Activated CD8-positive, alpha-beta memory T cell treated with anti-CD3 and anti-CD28 coated beads for 1 hour (primary cell): Measurements from ENCODE around the gene ITGA1.
"Not testable (repeated sequence)": the region's sequence is repeated elsewhere in the genome, so short reads cannot be mapped to it uniquely, and the experiment has no call there.

ENCODE experiments used
- DNase-seq, 2 donors: peaks; one replicate each; pipeline ENCODE4 v3.0.0-alpha.2; 2020; ENCODE audit warnings: low read depth in 1 of 2; ENCODE audit errors: extremely low read depth in 1 of 2

The ITGA1 gene

GRCh38 chr5:52799983-52800393, 12.3 kb downstream of the ITGA1 start:
- peak; percentile 82 to 95 for DNase-seq

DNA sequence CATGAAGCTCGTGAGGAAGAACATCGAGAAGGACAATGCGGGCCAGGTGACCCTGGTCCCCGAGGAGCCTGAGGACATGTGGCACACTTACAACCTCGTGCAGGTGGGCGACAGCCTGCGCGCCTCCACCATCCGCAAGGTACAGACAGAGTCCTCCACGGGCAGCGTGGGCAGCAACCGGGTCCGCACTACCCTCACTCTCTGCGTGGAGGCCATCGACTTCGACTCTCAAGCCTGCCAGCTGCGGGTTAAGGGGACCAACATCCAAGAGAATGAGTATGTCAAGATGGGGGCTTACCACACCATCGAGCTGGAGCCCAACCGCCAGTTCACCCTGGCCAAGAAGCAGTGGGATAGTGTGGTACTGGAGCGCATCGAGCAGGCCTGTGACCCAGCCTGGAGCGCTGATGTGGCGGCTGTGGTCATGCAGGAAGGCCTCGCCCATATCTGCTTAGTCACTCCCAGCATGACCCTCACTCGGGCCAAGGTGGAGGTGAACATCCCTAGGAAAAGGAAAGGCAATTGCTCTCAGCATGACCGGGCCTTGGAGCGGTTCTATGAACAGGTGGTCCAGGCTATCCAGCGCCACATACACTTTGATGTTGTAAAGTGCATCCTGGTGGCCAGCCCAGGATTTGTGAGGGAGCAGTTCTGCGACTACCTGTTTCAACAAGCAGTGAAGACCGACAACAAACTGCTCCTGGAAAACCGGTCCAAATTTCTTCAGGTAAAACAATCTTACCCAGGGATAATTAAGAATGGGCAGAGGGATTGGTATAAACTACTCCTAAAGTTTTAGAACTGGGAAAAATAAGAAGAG, 12.9 kb downstream of the ITGA1 start:
- peak in 1 of 2 donors; percentile 7 for DNase-seq

DNA sequence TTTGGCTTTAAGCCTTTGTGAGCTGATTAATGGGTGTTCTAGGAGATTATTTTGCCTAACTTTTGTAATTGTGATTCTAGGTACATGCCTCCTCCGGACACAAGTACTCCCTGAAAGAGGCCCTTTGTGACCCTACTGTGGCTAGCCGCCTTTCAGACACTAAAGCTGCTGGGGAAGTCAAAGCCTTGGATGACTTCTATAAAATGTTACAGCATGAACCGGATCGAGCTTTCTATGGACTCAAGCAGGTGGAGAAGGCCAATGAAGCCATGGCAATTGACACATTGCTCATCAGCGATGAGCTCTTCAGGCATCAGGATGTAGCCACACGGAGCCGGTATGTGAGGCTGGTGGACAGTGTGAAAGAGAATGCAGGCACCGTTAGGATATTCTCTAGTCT, 13.6 kb downstream of the ITGA1 start:
- DNase-seq = no peak

DNA sequence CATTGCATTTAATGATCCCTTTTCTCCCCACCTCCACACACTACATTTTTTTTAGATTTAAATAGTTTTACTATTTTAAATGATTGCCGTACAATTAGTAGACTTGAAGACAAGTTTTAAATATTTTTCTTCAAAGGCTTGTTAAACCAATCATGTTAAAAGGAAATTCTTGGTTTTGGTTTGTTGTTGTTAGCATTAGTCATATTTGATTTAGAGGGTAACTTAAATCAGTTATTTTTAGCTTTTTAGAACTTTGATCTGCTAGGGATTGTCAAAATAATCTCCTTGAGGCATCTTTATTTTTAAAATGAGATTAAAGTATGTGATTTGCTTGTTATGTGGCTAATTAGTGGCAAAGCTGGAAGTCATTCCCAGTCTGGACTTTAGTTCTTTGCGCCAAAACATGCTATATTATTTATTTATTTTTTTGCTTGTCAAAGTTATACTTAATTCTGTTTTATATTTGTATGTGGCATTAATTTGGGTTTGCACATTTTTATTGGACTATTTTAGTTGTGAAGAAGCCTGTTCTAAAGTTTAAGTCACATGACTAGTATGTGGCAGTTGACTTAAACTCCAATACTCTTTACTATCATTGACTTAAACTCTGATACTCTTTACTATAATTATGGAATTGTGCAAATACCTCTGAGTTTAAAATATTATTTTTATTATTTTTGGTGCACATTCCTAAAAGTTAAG, 14.7 kb downstream of the ITGA1 start:
- DNase-seq = no peak

DNA sequence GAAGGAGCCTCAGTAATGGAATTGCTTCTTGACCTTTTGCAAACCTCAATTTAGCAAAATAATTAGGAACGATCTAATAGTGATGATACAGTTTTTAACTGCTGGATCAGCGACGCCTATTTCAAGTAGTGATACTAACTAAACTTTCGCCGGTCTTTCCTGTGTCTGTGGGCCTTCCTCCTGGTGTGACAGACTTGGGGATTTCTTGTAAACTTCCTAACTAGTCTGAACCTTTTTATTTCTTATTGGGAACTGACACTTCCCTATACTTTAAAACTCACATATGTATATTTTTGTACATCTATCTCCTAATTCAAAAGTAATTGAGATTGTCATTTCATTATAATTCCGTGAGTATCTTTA, 15.2 kb downstream of the ITGA1 start:
- no peak for DNase-seq

- DNase-seq = no peak
Observed at GRCh38 chr5:52804387-52804791, 16.7 kb downstream of the ITGA1 start.

DNA sequence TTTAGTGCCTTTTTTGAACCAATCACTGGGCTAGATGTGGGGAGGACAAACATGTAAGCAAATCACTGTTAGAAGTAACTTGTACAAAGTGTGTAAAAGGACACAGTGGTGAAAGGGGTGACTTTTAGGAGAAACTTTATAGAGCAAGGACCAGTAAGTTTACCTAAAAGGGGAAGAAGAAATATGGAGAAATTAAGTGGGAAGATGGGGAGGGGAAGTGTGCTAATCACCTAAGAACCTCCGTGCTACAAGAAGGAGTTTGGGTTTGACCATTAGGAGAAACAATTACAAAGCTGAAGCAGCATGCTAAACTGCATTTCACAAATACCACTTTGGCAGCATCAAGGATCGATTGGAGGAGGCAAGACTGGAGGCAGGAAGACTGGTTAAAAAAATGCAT, 17.3 kb downstream of the ITGA1 start:
- no peak for DNase-seq

DNA sequence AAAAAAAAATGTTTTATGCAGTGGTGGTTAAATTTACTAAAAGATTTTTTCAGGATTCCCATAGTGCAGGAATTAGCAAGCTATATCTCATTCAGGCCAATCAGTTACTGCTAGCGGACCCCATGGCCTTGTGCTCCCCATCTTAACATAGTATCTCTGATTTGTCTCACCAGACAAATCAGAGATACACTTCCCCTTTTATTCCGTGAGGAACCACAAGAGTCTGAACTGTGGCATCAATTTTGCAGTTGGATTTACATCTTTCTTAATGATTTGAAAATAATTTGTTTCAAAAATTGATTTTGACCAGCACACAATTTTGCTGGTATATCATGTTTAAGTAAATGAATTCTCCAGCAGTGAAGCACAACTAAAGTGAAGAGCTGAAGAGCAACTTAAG, 17.9 kb downstream of the ITGA1 start:
- no peak for DNase-seq

DNA sequence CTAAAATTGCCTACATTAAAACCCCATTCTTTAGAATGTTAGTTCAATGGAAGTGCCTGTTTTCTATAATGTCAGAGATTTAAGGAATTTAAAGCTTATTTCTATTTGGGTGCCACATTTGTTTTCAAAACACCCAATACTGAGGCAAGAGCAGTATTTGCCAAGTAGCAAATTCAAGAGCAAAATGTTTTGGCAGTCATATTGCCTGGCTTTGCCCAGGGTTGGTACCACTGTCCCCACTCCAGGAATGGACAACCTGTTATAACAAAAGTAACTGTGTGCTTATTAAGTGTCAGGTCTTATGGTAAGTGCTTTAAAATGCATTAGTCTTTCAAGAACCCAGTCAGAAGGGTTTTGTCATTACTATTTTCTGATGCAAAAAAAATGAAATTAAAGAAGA, 19.3 kb downstream of the ITGA1 start:
- DNase-seq = no peak

DNA sequence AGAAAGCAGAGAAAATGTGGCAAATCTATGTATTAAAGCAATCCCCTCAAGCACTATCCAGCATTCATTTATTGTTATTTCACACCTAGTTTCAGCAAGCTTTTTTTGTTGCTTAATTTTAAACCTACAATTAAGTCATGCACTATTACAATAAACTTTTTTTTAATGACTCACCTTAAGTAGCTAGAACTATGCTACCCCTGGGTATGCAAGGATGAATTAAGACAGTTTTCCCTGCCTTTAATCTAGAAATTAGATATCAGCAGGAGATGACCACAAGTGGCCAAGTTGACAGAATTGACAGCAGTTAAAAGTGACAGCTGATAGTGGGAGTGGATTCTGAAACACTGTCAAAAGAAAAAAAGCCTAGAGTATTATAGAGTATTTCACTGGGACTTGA, 20.0 kb downstream of the ITGA1 start:
- no peak for DNase-seq

DNA sequence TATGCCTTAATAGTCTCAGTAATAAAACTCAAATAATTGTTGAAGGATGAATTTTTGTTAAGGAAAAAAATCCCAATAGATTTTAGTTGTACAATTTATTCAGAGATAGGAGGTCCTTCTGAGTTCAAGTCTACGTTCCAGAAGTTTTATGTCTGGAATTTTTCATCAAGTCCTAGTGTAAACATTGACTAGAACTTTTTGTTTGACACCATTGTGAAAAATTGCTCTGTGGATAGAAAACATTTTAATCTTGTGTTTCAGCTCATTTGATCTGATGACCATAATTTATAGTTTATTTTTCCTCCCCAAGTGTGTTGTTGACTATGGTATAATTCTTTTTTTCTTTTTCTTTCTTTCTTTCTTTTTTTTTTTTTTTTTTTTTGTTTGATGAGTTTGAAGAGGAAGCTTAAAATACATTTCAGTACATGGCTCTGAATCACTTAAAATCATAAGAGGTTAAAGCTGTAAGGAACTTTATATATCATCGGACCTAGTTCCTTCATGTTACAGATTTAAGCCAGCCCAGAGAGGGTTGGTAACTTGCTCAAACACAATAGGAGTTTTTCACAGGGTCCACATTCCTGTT, 20.7 kb downstream of the ITGA1 start:
- DNase-seq = no peak

DNA sequence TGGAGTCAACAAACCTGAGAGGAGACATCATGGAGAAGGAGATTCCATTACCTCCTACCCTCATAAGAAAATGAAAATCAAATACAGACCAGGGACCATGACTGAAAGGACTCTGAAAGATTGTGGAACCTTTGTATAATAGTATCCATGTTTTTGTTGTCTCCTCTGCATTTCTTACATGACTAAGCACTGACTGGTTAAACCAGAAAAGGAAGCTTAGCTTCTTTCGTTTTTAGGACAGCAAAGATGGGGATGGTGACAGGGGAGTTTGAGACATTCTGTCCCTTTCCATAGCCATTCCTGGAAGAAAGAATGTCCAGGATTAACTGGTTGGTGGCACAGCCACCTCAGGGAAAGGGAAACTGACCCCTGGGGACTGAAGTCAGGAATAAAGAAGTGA, 22.2 kb downstream of the ITGA1 start:
- DNase-seq = no peak

GRCh38 chr5:52810426-52810825, 22.7 kb downstream of the ITGA1 start:
- DNase-seq = no peak

GRCh38 chr5:52811067-52811749, 23.5 kb downstream of the ITGA1 start:
- no peak for DNase-seq

- DNase-seq = no peak
Observed at GRCh38 chr5:52814352-52815148, 26.8 kb downstream of the ITGA1 start.

GRCh38 chr5:52817818-52818217, 30.1 kb downstream of the ITGA1 start:
- no peak for DNase-seq

GRCh38 chr5:52818360-52818759, 30.6 kb downstream of the ITGA1 start:
- no peak for DNase-seq

DNA sequence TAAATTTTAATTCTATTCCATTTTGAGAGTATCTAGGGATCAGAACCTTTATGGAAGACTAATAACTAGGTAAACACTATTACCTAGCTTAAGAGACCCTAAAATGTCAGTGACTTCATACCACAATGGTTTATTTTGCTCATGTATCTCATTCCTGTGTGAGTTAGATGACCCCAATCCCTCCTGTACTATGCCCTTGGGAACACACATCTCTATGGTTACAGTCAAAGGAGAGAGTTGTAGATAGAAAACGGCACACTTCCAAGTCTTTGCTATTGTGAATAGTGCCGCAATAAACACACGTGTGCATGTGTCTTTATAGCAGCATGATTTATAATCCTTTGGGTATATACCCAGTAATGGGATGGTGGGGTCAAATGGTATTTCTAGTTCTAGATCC, 31.1 kb downstream of the ITGA1 start:
- DNase-seq = not testable (repeated sequence)

- DNase-seq = no peak
Observed at GRCh38 chr5:52821901-52822300, 34.2 kb downstream of the ITGA1 start.

DNA sequence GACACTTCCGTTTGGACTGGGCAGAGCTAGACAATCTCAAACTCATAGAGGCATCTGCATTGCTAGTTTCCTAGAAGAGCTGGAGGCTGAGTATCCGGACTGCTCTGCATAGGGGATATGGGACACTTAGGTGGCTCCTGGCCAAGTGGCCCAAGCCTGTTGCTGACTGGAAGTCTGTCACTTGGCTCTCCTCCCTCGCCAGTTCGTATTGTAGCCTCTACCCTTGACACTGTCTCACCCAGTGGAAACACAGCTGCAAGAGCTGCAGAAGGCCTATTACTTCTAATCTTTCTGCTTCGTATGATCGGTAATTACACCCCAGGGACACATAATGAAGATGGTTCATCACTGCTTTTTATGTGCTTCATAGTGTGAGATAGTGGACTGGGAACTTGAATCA, 34.7 kb downstream of the ITGA1 start:
- no peak for DNase-seq

DNA sequence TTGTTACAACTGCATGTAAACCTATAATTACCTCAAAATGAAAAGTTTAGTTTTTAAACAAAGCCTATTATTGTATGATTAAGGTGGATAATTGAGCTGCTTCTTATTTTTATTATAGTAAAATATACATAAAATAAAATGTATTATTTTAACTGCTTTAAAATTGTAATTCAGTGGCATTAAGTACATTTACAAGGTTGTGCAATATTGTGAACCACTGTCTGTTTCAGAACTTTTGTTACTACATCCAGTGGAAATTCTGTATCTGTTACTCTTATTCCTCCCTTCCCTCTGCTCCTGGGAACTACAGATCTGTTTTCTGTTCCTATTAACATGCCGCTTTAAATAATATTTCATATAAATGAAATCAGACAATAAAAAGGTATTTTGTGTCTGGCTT, 37.1 kb downstream of the ITGA1 start:
- no peak for DNase-seq
